Endothelial cell of umbilical vein (primary cell): ENCODE results near the gene AQP1.

ENCODE experiments used
- CTCF ChIP-seq, 2 donors: IDR thresholded peaks; 1 replicate in 1 of 2; 2 replicates in 1 of 2; pipeline ENCODE4 v1.5.1; 2011; ENCODE audit warnings: low read length in 2 of 2, mild to moderate bottlenecking in 2 of 2, moderate library complexity in 2 of 2, control low read depth in 1 of 2, inconsistent platforms in 1 of 2, low read depth in 1 of 2; ENCODE audit not compliant: insufficient read depth in 1 of 2; ENCODE audit errors: extremely low read depth in 1 of 2
- EZH2 ChIP-seq: IDR thresholded peaks from 2 replicates; pipeline ENCODE4 v1.6.1; 2012; ENCODE audit warnings: borderline replicate concordance, low read depth, mild to moderate bottlenecking, moderate library complexity, low read length, inconsistent platforms; ENCODE audit not compliant: severe bottlenecking
- JUN ChIP-seq: IDR thresholded peaks from 2 replicates; pipeline ENCODE4 v1.6.1; 2011; ENCODE audit warnings: borderline replicate concordance, low read depth; ENCODE audit not compliant: insufficient read length, insufficient read depth
- MAX ChIP-seq: IDR thresholded peaks from 2 replicates; pipeline ENCODE4 v1.6.1; 2011; ENCODE audit not compliant: insufficient read depth, insufficient read length
- POLR2A ChIP-seq: IDR thresholded peaks from 2 replicates; pipeline ENCODE4 v1.6.1; 2012; ENCODE audit warnings: low read depth, mild to moderate bottlenecking, control low read depth, low read length

GRCh38 chr7:30880941-30881340 lies 30.7 kb upstream of the AQP1 start:
- TF ChIP-seq POLR2A (no peak), CTCF (IDR thresholded peaks at IDR 0.05; ENCODE audit: extremely low read depth in 1 of 2, insufficient read depth in 1 of 2, low read depth in 1 of 2, low read length in 2 of 2) (no peak), EZH2 (no peak), MAX (no peak), JUN (no peak)
